MM.1S (cell line): Measurements from ENCODE around the gene CBFA2T2.

Experiments
- CTCF ChIP-seq: fragments of 300-600 bp; sonication (generic); IDR thresholded peaks from 2 replicates; pipeline ENCODE4 v1.5.1; 2016; ENCODE audit warnings: antibody characterized with exemption, low read length, mixed read lengths
- EZH2 ChIP-seq: fragments of 300-600 bp; sonication (generic); optimal IDR thresholded peaks from 2 replicates; pipeline ENCODE3; 2017; ENCODE audit warnings: low read depth, mild to moderate bottlenecking, antibody characterized with exemption, low read length, mixed read lengths
- EZH2phosphoT487 ChIP-seq: fragments of 300-600 bp; sonication (generic); IDR thresholded peaks from 2 replicates; pipeline ENCODE4 v1.6.1; 2018; ENCODE audit warnings: antibody characterized with exemption, low read length

- no peak for TF ChIP-seq CTCF
- TF ChIP-seq EZH2phosphoT487: no peak
- TF ChIP-seq EZH2: no peak
Measured at GRCh38 chr20:33556246-33556645, 66.3 kb downstream of the CBFA2T2 start.
